Measurements from ENCODE around the gene LMO4. TPM values are rescaled to one million over a fixed set of nuclear protein-coding genes. Genes with fewer than 3 reads are reported as not detected.
A peak's percentile ranks its signal among the peaks of the same experiment; 100 is the strongest.

The LMO4 gene
- total and polyA plus RNA-seq, 4 donors: 16.8 to 23.2 (median 17.8) TPM

DNA sequence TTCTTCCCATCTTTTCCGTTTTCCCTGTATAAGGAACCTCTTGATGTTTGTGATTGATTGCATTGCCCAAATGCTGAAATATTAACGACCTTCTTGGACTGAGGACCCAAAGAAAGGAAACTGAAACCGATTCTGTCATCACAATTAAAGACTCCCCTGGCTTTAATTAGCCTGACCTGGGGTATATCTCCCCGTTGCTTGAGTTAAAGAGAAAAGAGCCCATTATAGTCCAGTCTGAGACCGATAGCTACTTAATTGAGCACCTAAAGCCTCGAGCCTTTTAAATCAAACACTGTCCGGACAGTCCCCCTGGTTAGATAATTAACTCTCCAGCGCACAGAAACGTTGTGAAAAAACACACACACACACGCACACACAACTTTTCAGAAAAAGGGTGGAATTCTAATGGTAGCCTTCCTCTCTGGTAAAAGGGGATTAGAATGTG lies 8.0 kb downstream of the LMO4 start:
- H3K36me3 ChIP-seq (ENCODE audit: control insufficient read depth in 4 of 4, insufficient read depth in 3 of 4, low read depth in 1 of 4, low read length in 3 of 4): peaks cover 0 to 23% (median 12%) of the 10 kb centered on the region in 4 donors
- H3K27me3 ChIP-seq (ENCODE audit: control insufficient read depth in 4 of 4, insufficient read depth in 4 of 4, low read length in 3 of 4): no peaks in the 10 kb centered on the region
- no peaks in the 10 kb centered on the region for H3K9me3 ChIP-seq (ENCODE audit: control insufficient read depth in 4 of 4, low read length in 3 of 4)
- H3K4me1 ChIP-seq (ENCODE audit: control insufficient read depth in 4 of 4, insufficient read depth in 4 of 4, low read length in 3 of 4): peaks cover 3 to 43% (median 28%) of the 10 kb centered on the region in 4 donors
- peak overlapping the region; percentile 47 to 63 for H3K9ac ChIP-seq (ENCODE audit: low read depth in 1 of 2, low read length in 2 of 2)
- WGBS: 21% methylated on average over 10 of the region's 10 CpGs
- H3K27ac ChIP-seq (ENCODE audit: low read depth in 1 of 2, low read length in 2 of 2): peak overlapping the region; percentile 29 to 67
- TF ChIP-seq SP1 (IDR thresholded peaks at IDR 0.05) (no peak), HNF4A (conservative IDR thresholded peaks at IDR 0.05) (peak; percentile 28 to 46), FOXA2 (IDR thresholded peaks at IDR 0.05) (no peak), MAX (IDR thresholded peaks at IDR 0.05) (peak; percentile 16)
- no peak for DNase-seq (ENCODE audit: low spot score)
- peak overlapping the region; percentile 39 to 62 (median 55) for H3K4me3 ChIP-seq (ENCODE audit: low read depth in 1 of 3, low read length in 3 of 3)

- no peaks in the 10 kb centered on the region for H3K9me3 ChIP-seq (ENCODE audit: control insufficient read depth in 4 of 4, low read length in 3 of 4)
- TF ChIP-seq MAX (IDR thresholded peaks at IDR 0.05) (no peak), RXRA (IDR thresholded peaks at IDR 0.05) (no peak), HNF4A (conservative IDR thresholded peaks at IDR 0.05) (no peak), YY1 (IDR thresholded peaks at IDR 0.05) (no peak), JUND (IDR thresholded peaks at IDR 0.05) (no peak), RAD21 (IDR thresholded peaks at IDR 0.05) (no peak)
- TF ChIP-seq, protein P1, sequence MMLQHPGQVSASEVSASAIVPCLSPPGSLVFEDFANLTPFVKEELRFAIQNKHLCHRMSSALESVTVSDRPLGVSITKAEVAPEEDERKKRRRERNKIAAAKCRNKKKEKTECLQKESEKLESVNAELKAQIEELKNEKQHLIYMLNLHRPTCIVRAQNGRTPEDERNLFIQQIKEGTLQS (IDR thresholded peaks at IDR 0.05): no peak
- no peak overlapping the region for H3K27ac ChIP-seq (ENCODE audit: low read depth in 1 of 2, low read length in 2 of 2)
- no peaks in the 10 kb centered on the region for H3K27me3 ChIP-seq (ENCODE audit: control insufficient read depth in 4 of 4, insufficient read depth in 4 of 4, low read length in 3 of 4)
- H3K4me1 ChIP-seq (ENCODE audit: control insufficient read depth in 4 of 4, insufficient read depth in 4 of 4, low read length in 3 of 4): peaks cover 3 to 34% (median 21%) of the 10 kb centered on the region in 4 donors
- no peak for DNase-seq (ENCODE audit: low spot score)
- H3K9ac ChIP-seq (ENCODE audit: low read depth in 1 of 2, low read length in 2 of 2): no peak overlapping the region
- peaks cover 2 to 33% (median 16%) of the 10 kb centered on the region in 4 donors for H3K36me3 ChIP-seq (ENCODE audit: control insufficient read depth in 4 of 4, insufficient read depth in 3 of 4, low read depth in 1 of 4, low read length in 3 of 4)
- WGBS: 83% methylated on average over 5 of the region's 5 CpGs
- no peak overlapping the region for H3K4me3 ChIP-seq (ENCODE audit: low read depth in 1 of 3, low read length in 3 of 3)
Measured at GRCh38 chr1:87337606-87338005, 8.9 kb downstream of the LMO4 start.

DNA sequence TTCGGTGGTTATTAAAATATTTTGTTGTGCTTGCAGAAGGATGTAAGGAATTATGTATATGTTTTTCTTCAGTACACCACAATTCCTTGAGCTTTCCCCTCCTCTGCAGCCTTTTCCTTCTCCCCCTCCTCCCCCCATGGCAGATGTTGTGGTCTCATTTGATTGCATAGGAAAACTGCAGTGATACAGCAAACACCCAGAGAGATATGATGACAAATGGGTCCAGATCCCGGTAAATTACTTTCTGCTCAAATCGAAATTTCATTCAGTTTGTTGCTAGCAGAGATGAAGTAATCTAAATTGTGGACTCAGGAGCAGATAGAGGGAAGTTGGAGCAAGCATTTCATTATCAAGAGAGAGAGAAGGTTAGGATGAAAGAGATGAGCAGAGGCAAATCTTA lies 9.9 kb downstream of the LMO4 start:
- Histone ChIP-seq H3K4me3 (ENCODE audit: low read depth in 1 of 3, low read length in 3 of 3) (no peak overlapping the region), H3K4me1 (ENCODE audit: control insufficient read depth in 4 of 4, insufficient read depth in 4 of 4, low read length in 3 of 4) (peaks cover 3 to 32% (median 21%) of the 10 kb centered on the region in 4 donors), H3K27me3 (ENCODE audit: control insufficient read depth in 4 of 4, insufficient read depth in 4 of 4, low read length in 3 of 4) (no peaks in the 10 kb centered on the region), H3K27ac (ENCODE audit: low read depth in 1 of 2, low read length in 2 of 2) (no peak overlapping the region), H3K36me3 (ENCODE audit: control insufficient read depth in 4 of 4, insufficient read depth in 3 of 4, low read depth in 1 of 4, low read length in 3 of 4) (peaks cover 5 to 35% (median 22%) of the 10 kb centered on the region in 4 donors), H3K9ac (ENCODE audit: low read depth in 1 of 2, low read length in 2 of 2) (no peak overlapping the region), H3K9me3 (ENCODE audit: control insufficient read depth in 4 of 4, low read length in 3 of 4) (no peaks in the 10 kb centered on the region)
- TF ChIP-seq RAD21 (IDR thresholded peaks at IDR 0.05) (no peak), HNF4A (conservative IDR thresholded peaks at IDR 0.05) (no peak), FOXA2 (IDR thresholded peaks at IDR 0.05) (no peak), TAF1 (conservative IDR thresholded peaks at IDR 0.05) (no peak), EGR1 (IDR thresholded peaks at IDR 0.05; ENCODE audit: low read depth in 2 of 2) (no peak), FOXA1 (IDR thresholded peaks at IDR 0.05) (no peak), SP1 (IDR thresholded peaks at IDR 0.05) (no peak), RXRA (IDR thresholded peaks at IDR 0.05) (no peak)
- 61% methylated on average over 3 of the region's 3 CpGs for WGBS
- no peak for DNase-seq (ENCODE audit: low spot score)

GRCh38 chr1:87344231-87344630 lies 15.6 kb downstream of the LMO4 start:
- Histone ChIP-seq H3K36me3 (ENCODE audit: control insufficient read depth in 4 of 4, insufficient read depth in 3 of 4, low read depth in 1 of 4, low read length in 3 of 4) (peaks cover 10 to 48% (median 28%) of the 10 kb centered on the region in 4 donors), H3K4me1 (ENCODE audit: control insufficient read depth in 4 of 4, insufficient read depth in 4 of 4, low read length in 3 of 4) (no peaks in the 10 kb centered on the region), H3K4me3 (ENCODE audit: low read depth in 1 of 3, low read length in 3 of 3) (no peak overlapping the region), H3K27me3 (ENCODE audit: control insufficient read depth in 4 of 4, insufficient read depth in 4 of 4, low read length in 3 of 4) (no peaks in the 10 kb centered on the region), H3K9ac (ENCODE audit: low read depth in 1 of 2, low read length in 2 of 2) (no peak overlapping the region), H3K9me3 (ENCODE audit: control insufficient read depth in 4 of 4, low read length in 3 of 4) (no peaks in the 10 kb centered on the region), H3K27ac (ENCODE audit: low read depth in 1 of 2, low read length in 2 of 2) (no peak overlapping the region)
- 96% methylated on average over 3 of the region's 3 CpGs for WGBS
- no peak for DNase-seq (ENCODE audit: low spot score)
- TF ChIP-seq RAD21 (IDR thresholded peaks at IDR 0.05) (no peak), NR2F2 (IDR thresholded peaks at IDR 0.05) (no peak)
